Astrocyte (in vitro differentiated cells and primary cell): ENCODE results near the gene DOLPP1. TPM values are rescaled to one million over a fixed set of nuclear protein-coding genes. Genes with fewer than 3 reads are reported as not detected.

Experiments
- DNase-seq: peaks from one replicate; pipeline ENCODE4 v3.0.0-alpha.2; 2010; ENCODE audit warnings: low read depth
- FAIRE-seq: peaks from 2 replicates; lab custom pipeline; 2011; peaks lifted over from hg19 to GRCh38; lab: Jason Lieb, UNC
- H2AFZ ChIP-seq: 2 replicates; pipeline ENCODE4 v1.6.0; 2012; ENCODE audit warnings: low read depth, low read length, inconsistent platforms
- H3K27ac ChIP-seq: 2 replicates; pipeline ENCODE4 v1.5.1; 2011; ENCODE audit warnings: low read depth, low read length, inconsistent platforms
- H3K27me3 ChIP-seq: 2 replicates; pipeline ENCODE4 v1.6.0; 2011; ENCODE audit warnings: low read length, inconsistent platforms; ENCODE audit not compliant: insufficient read depth
- H3K36me3 ChIP-seq: 2 replicates; pipeline ENCODE4 v1.5.1; 2011; ENCODE audit warnings: low read length, inconsistent platforms; ENCODE audit not compliant: insufficient read depth
- H3K4me1 ChIP-seq: 2 replicates; pipeline ENCODE4 v1.5.1; 2011; ENCODE audit warnings: low read length, inconsistent platforms; ENCODE audit not compliant: insufficient read depth
- H3K4me2 ChIP-seq: 2 replicates; pipeline ENCODE4 v1.6.0; 2012; ENCODE audit warnings: low read length, inconsistent platforms
- H3K4me3 ChIP-seq: 2 replicates; pipeline ENCODE4 v1.5.1; 2011; ENCODE audit warnings: low read depth, mild to moderate bottlenecking, low read length, inconsistent platforms; ENCODE audit not compliant: insufficient read depth
- H3K79me2 ChIP-seq: 2 replicates; pipeline ENCODE4 v1.6.0; 2012; ENCODE audit warnings: mild to moderate bottlenecking, low read length, inconsistent platforms; ENCODE audit not compliant: insufficient read depth
- H3K9ac ChIP-seq: 2 replicates; pipeline ENCODE4 v1.6.0; 2012; ENCODE audit warnings: mild to moderate bottlenecking, low read length, inconsistent platforms
- H3K9me3 ChIP-seq: 2 replicates; pipeline ENCODE4 v1.5.1; 2012; ENCODE audit warnings: low read depth, mild to moderate bottlenecking, low read length, inconsistent platforms; ENCODE audit not compliant: insufficient read depth
- H4K20me1 ChIP-seq: 2 replicates; pipeline ENCODE4 v1.6.0; 2012; ENCODE audit warnings: low read length, inconsistent platforms; ENCODE audit not compliant: insufficient read depth
- H3K27ac Mint-ChIP-seq: one replicate; pipeline ENCODE4 v1.8.0; 2021; ENCODE audit warnings: mild to moderate bottlenecking, mixed read lengths; ENCODE audit not compliant: unreplicated experiment
- H3K27me3 Mint-ChIP-seq: one replicate; pipeline ENCODE4 v1.8.0; 2021; ENCODE audit warnings: low read depth, mixed read lengths; ENCODE audit not compliant: unreplicated experiment
- H3K36me3 Mint-ChIP-seq: one replicate; pipeline ENCODE4 v1.8.0; 2021; ENCODE audit warnings: low read depth, mixed read lengths; ENCODE audit not compliant: unreplicated experiment
- H3K4me1 Mint-ChIP-seq: one replicate; pipeline ENCODE4 v1.8.0; 2021; ENCODE audit warnings: low read depth, mixed read lengths; ENCODE audit not compliant: unreplicated experiment
- H3K4me3 Mint-ChIP-seq: one replicate; pipeline ENCODE4 v1.8.0; 2021; ENCODE audit warnings: mild to moderate bottlenecking, moderate library complexity, mixed read lengths; ENCODE audit not compliant: unreplicated experiment
- H3K9me3 Mint-ChIP-seq: one replicate; pipeline ENCODE4 v1.8.0; 2021; ENCODE audit warnings: mild to moderate bottlenecking, mixed read lengths; ENCODE audit not compliant: unreplicated experiment
- CTCF ChIP-seq: IDR thresholded peaks from 2 replicates; pipeline ENCODE4 v1.5.1; 2011; ENCODE audit warnings: low read depth, mild to moderate bottlenecking, inconsistent platforms, low read length, moderate library complexity; ENCODE audit not compliant: insufficient read depth
- EZH2 ChIP-seq: IDR thresholded peaks from 2 replicates; pipeline ENCODE4 v1.6.1; 2012; ENCODE audit warnings: mild to moderate bottlenecking, low read length, inconsistent platforms; ENCODE audit not compliant: insufficient read depth
- total RNA-seq: library from RNA; stranded (reverse); gene quantifications from 2 replicates; pipeline ENCODE4 v1.2.1, GENCODE V29; 2021

Gene DOLPP1
- total RNA-seq, 1 donor from 2014 or later: 17.9 TPM

GRCh38 chr9:129080298-129080600 lies 662 bp upstream of the DOLPP1 start:
- Mint-ChIP-seq H3K4me3 (peak overlapping the region; percentile 85), H3K27me3 (no peaks in the 10 kb centered on the region), H3K27ac (no peak overlapping the region), H3K9me3 (peaks cover 2% of the 10 kb centered on the region), H3K36me3 (peaks cover 4% of the 10 kb centered on the region), H3K4me1 (no peaks in the 10 kb centered on the region)
- H4K20me1 ChIP-seq: peaks cover 27% of the 10 kb centered on the region
- peaks cover 2% of the 10 kb centered on the region for H3K36me3 ChIP-seq
- no peak overlapping the region for H3K27ac ChIP-seq
- FAIRE-seq (no peak), DNase-seq (no peak)
- H3K9me3 ChIP-seq: no peaks in the 10 kb centered on the region
- H3K27me3 ChIP-seq: no peaks in the 10 kb centered on the region
- TF ChIP-seq CTCF (no peak), EZH2 (no peak)
- H3K9ac ChIP-seq: peak overlapping the region; percentile 58
- peaks cover 32% of the 10 kb centered on the region for H3K79me2 ChIP-seq
- peak overlapping the region; percentile 94 for H2AFZ ChIP-seq
- peak overlapping the region; percentile 94 for H3K4me2 ChIP-seq
- H3K4me3 ChIP-seq: peak overlapping the region; percentile 91
- H3K4me1 ChIP-seq: peaks cover 12% of the 10 kb centered on the region

GRCh38 chr9:129081388-129081904 lies 535 bp downstream of the DOLPP1 start:
- H3K27me3 Mint-ChIP-seq: no peaks in the 10 kb centered on the region
- peaks cover 2% of the 10 kb centered on the region for H3K9me3 Mint-ChIP-seq
- no peaks in the 10 kb centered on the region for H3K4me1 Mint-ChIP-seq
- no peak for TF ChIP-seq EZH2
- no peak for TF ChIP-seq CTCF
- Histone ChIP-seq H3K9ac (peak overlapping the region; percentile 94), H2AFZ (peak overlapping the region; percentile 96), H3K4me3 (peak overlapping the region; percentile 91), H3K4me1 (peaks cover 12% of the 10 kb centered on the region), H4K20me1 (peaks cover 27% of the 10 kb centered on the region), H3K27ac (peak overlapping the region; percentile 57), H3K36me3 (peaks cover 2% of the 10 kb centered on the region), H3K27me3 (no peaks in the 10 kb centered on the region), H3K4me2 (peak overlapping the region; percentile 99), H3K9me3 (no peaks in the 10 kb centered on the region), H3K79me2 (peaks cover 32% of the 10 kb centered on the region)
- no peak for DNase-seq
- peaks cover 4% of the 10 kb centered on the region for H3K36me3 Mint-ChIP-seq
- H3K4me3 Mint-ChIP-seq: peak overlapping the region; percentile 85
- no peak overlapping the region for H3K27ac Mint-ChIP-seq
- no peak for FAIRE-seq

- H3K27ac ChIP-seq: no peak overlapping the region
- peaks cover 6% of the 10 kb centered on the region for H3K36me3 Mint-ChIP-seq
- FAIRE-seq: no peak
- H3K27me3 ChIP-seq: no peaks in the 10 kb centered on the region
- no peaks in the 10 kb centered on the region for H3K4me1 Mint-ChIP-seq
- TF ChIP-seq EZH2: no peak
- TF ChIP-seq CTCF: no peak
- H2AFZ ChIP-seq: no peak overlapping the region
- no peak overlapping the region for H3K4me2 ChIP-seq
- peaks cover 12% of the 10 kb centered on the region for H3K4me1 ChIP-seq
- H3K9me3 ChIP-seq: no peaks in the 10 kb centered on the region
- H4K20me1 ChIP-seq: peaks cover 27% of the 10 kb centered on the region
- H3K9me3 Mint-ChIP-seq: peaks cover 2% of the 10 kb centered on the region
- no peak overlapping the region for H3K4me3 Mint-ChIP-seq
- no peaks in the 10 kb centered on the region for H3K27me3 Mint-ChIP-seq
- peaks cover 32% of the 10 kb centered on the region for H3K79me2 ChIP-seq
- H3K9ac ChIP-seq: no peak overlapping the region
- H3K36me3 ChIP-seq: peaks cover 8% of the 10 kb centered on the region
- no peak for DNase-seq
- H3K4me3 ChIP-seq: no peak overlapping the region
- no peak overlapping the region for H3K27ac Mint-ChIP-seq
Observed at GRCh38 chr9:129084087-129084486, 3.2 kb downstream of the DOLPP1 start.
